PC-3 (cell line): ENCODE data around the gene MELK.

Experiments
- EZH2 ChIP-seq: fragments of 300-600 bp; sonication (generic); IDR thresholded peaks from one replicate; pipeline ENCODE4 v1.6.1; 2017; ENCODE audit warnings: antibody characterized with exemption, mild to moderate bottlenecking, low read length; ENCODE audit not compliant: unreplicated experiment
- EZH2phosphoT487 ChIP-seq: fragments of 300-600 bp; sonication (generic); IDR thresholded peaks from 2 replicates; pipeline ENCODE4 v1.6.1; 2018; ENCODE audit warnings: mild to moderate bottlenecking, antibody characterized with exemption, low read length, borderline replicate concordance
- TF ChIP-seq, protein P1 (sequence below): fragments of 300-600 bp; sonication (generic); conservative IDR thresholded peaks from 2 replicates; pipeline ENCODE4 v1.5.1; 2017; ENCODE audit warnings: antibody characterized with exemption, low read depth, mild to moderate bottlenecking, low read length

DNA sequence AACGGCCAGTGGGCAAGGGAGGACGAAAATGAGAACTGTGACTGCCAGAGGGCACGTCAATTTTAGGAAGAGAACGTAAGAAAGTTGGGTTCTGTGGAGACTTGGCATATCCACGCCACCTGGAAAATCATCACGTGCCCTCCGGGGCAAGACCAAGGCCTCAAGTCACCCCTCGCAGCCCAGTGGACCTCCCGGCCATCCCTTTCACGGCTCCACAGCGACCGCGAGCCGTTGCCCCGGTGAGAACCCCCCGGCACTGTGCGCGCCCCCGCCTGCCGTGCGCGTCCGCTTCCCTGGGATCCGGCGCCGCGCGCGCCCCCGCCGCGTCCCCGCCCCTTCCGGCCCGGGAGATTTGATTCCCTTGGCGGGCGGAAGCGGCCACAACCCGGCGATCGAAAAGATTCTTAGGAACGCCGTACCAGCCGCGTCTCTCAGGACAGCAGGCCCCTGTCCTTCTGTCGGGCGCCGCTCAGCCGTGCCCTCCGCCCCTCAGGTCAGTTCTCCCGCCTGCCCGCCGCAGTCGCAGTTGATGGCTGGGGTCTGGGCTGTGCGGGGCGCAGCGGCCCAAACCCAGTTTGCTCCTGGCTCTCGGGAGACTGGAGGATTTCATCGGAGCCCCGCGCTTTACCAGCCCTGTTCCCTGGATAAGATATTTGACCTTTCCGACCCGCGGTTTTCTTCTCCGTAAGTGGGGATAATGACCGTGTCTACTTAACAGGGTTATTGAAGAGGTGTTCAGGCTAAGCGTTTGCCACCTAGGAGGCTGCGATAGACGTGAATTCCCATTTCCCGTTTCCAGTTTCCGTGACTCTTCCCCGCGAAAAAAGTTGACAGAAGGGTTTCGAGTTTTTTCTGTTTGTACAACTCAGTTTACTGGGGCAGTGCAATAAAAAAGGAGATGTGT, at the start of gene MELK:
- no peak for TF ChIP-seq EZH2phosphoT487
- TF ChIP-seq, protein P1, sequence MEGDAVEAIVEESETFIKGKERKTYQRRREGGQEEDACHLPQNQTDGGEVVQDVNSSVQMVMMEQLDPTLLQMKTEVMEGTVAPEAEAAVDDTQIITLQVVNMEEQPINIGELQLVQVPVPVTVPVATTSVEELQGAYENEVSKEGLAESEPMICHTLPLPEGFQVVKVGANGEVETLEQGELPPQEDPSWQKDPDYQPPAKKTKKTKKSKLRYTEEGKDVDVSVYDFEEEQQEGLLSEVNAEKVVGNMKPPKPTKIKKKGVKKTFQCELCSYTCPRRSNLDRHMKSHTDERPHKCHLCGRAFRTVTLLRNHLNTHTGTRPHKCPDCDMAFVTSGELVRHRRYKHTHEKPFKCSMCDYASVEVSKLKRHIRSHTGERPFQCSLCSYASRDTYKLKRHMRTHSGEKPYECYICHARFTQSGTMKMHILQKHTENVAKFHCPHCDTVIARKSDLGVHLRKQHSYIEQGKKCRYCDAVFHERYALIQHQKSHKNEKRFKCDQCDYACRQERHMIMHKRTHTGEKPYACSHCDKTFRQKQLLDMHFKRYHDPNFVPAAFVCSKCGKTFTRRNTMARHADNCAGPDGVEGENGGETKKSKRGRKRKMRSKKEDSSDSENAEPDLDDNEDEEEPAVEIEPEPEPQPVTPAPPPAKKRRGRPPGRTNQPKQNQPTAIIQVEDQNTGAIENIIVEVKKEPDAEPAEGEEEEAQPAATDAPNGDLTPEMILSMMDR, result no peak
- TF ChIP-seq EZH2, result no peak
